Measurements from ENCODE around the gene CLEC4F. TPM values are rescaled to one million over a fixed set of nuclear protein-coding genes. Genes with fewer than 3 reads are reported as not detected.
A peak's percentile ranks its signal among the peaks of the same experiment; 100 is the strongest.

CLEC4F gene
- total RNA-seq (2021) (not detected in 2 replicates), Bru-seq, nascent RNA (not detected), BruChase-seq, experiment 1, labeled RNA remaining after a 2-hour chase (percentile 6 among the genes with signal in this experiment), BruChase-seq, experiment 2, labeled RNA remaining after a 6-hour chase (not detected)
- long read RNA-seq: 0 reads

GRCh38 chr2:70820499-70820898, at the start of gene CLEC4F:
TSS of gene CLEC4F (minus strand) at chr2:70820599. CDS start at chr2:70820523, 76 bp downstream.
- Histone ChIP-seq H4K20me1 (ENCODE audit: insufficient read depth) (no peaks in the 10 kb centered on the region), H3K4me1 (replicated peaks; ENCODE audit: insufficient read depth) (no peaks in the 10 kb centered on the region), H3K4me3 (no peak within 1 kb of the TSS), H3K9me3 (ENCODE audit: insufficient read depth, low read depth) (no peaks in the 10 kb centered on the region), H3K27ac (no peak within 1 kb of the TSS), H3K9me2 (ENCODE audit: insufficient read depth) (no peaks in the 10 kb centered on the region), H2AFZ (no peak within 1 kb of the TSS), H3K4me2 (no peak within 1 kb of the TSS), H3K79me2 (ENCODE audit: low read depth) (no peaks in the 10 kb centered on the region), H3K27me3 (ENCODE audit: insufficient read depth, low read depth) (peaks cover 83% of the 10 kb centered on the region), H3K36me3 (ENCODE audit: low read depth) (no peaks in the 10 kb centered on the region), H3F3A (ENCODE audit: insufficient read depth, low read depth) (no peaks in the 10 kb centered on the region)
- CTCF ChIA-PET: no interaction called here
- no TSS peak for BruUV-seq (replicated peaks)
- TF ChIP-seq EZH2 (IDR thresholded peaks at IDR 0.05; ENCODE audit: low read depth) (no peak), CTCF (conservative IDR thresholded peaks at IDR 0.05) (no peak)
- no peak for DNase-seq
- intact Hi-C loops (cut with micrococcal nuclease; ENCODE audit: unreplicated experiment): no loop called here
- POLR2A ChIA-PET (ENCODE audit: unreplicated experiment): no interaction called here

GRCh38 chr2:70868970-70869369, 48.6 kb upstream of the CLEC4F start:
- Histone ChIP-seq H3K79me2 (ENCODE audit: low read depth) (no peaks in the 10 kb centered on the region), H3K9me2 (ENCODE audit: insufficient read depth) (no peaks in the 10 kb centered on the region), H3K4me2 (no peak overlapping the region), H3K9me3 (ENCODE audit: insufficient read depth, low read depth) (no peaks in the 10 kb centered on the region), H3F3A (ENCODE audit: insufficient read depth, low read depth) (no peaks in the 10 kb centered on the region), H2AFZ (no peak overlapping the region), H3K4me1 (replicated peaks; ENCODE audit: insufficient read depth) (no peaks in the 10 kb centered on the region), H3K4me3 (no peak overlapping the region), H4K20me1 (ENCODE audit: insufficient read depth) (no peaks in the 10 kb centered on the region), H3K27ac (no peak overlapping the region), H3K27me3 (ENCODE audit: insufficient read depth, low read depth) (peaks cover 15% of the 10 kb centered on the region), H3K36me3 (ENCODE audit: low read depth) (no peaks in the 10 kb centered on the region)
- ChIA-PET CTCF (interaction anchor here (3.9 kb wide), 1 partner anchor 78 kb away, joined by 23 read pairs; no protein-coding TSS in a partner anchor), POLR2A (ENCODE audit: unreplicated experiment) (no interaction called here)
- no TSS peak for BruUV-seq (replicated peaks)
- intact Hi-C loops (cut with micrococcal nuclease; ENCODE audit: unreplicated experiment): loop anchor here (10.0 kb wide), 1 partner anchor 286 kb away; no protein-coding TSS in a partner anchor
- no peak for DNase-seq
- TF ChIP-seq EZH2 (IDR thresholded peaks at IDR 0.05; ENCODE audit: low read depth) (no peak), CTCF (conservative IDR thresholded peaks at IDR 0.05) (no peak)

- H3K4me3 ChIP-seq: no peak overlapping the region
Observed at GRCh38 chr2:70861777-70862625, 41.6 kb upstream of the CLEC4F start.

More at GRCh38 chr2:70861777-70862625, 41.6 kb upstream of the CLEC4F start:
- TF ChIP-seq CTCF (conservative IDR thresholded peaks at IDR 0.05): peak; percentile 93
- no peak for TF ChIP-seq EZH2 (IDR thresholded peaks at IDR 0.05; ENCODE audit: low read depth)
- ChIA-PET CTCF (no interaction called here), POLR2A (ENCODE audit: unreplicated experiment) (no interaction called here)
- Histone ChIP-seq H3K4me1 (replicated peaks; ENCODE audit: insufficient read depth) (no peaks in the 10 kb centered on the region), H3K27ac (no peak overlapping the region), H3K9me3 (ENCODE audit: insufficient read depth, low read depth) (no peaks in the 10 kb centered on the region), H2AFZ (no peak overlapping the region), H3K27me3 (ENCODE audit: insufficient read depth, low read depth) (peaks cover 30% of the 10 kb centered on the region), H3K4me2 (no peak overlapping the region), H4K20me1 (ENCODE audit: insufficient read depth) (no peaks in the 10 kb centered on the region), H3K36me3 (ENCODE audit: low read depth) (no peaks in the 10 kb centered on the region), H3K9me2 (ENCODE audit: insufficient read depth) (no peaks in the 10 kb centered on the region), H3K79me2 (ENCODE audit: low read depth) (no peaks in the 10 kb centered on the region), H3F3A (ENCODE audit: insufficient read depth, low read depth) (no peaks in the 10 kb centered on the region)
- intact Hi-C loops (cut with micrococcal nuclease; ENCODE audit: unreplicated experiment): loop anchor here (1.0 to 10.0 kb wide), 6 partner anchors 75 to 560 kb away; partner anchors contain the start of gene FAM136A
- no TSS peak for BruUV-seq (replicated peaks)
- peak; percentile 59 to 86 for DNase-seq

Measured in PC-9 (cell line).